ENCODE measurements around the gene PAPSS2.

DNA sequence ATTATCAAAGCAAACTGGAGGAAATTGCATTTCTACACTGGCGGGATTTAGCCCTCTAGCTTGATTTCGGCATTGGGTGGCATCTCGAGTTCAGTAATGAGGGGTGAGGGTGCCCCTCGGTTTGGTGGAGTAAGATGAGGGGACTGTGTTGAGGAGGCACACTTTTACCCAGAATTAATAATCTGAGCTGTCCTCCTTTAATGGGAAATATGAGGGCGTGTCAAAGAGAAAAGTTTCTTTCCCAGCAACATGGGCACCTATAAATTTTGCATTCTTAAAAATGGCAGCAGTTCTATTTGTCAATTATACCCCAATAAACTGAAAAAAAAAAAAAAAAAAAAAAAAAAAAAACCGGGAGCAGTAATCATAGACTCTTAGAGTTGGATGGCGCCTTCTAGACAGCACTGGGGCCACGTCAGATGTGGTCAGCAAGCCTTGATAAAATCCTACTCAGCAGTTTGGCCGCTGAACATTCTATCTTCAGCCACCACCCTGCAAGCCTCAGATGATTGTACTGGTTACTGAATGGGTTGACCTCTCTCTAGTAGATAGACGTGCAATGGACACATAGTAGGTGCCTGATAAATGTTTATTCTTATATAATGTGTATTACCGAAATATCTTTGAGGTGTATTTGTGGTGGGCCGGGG lies 931 bp downstream of the PAPSS2 start:
- TF ChIP-seq, protein P1, sequence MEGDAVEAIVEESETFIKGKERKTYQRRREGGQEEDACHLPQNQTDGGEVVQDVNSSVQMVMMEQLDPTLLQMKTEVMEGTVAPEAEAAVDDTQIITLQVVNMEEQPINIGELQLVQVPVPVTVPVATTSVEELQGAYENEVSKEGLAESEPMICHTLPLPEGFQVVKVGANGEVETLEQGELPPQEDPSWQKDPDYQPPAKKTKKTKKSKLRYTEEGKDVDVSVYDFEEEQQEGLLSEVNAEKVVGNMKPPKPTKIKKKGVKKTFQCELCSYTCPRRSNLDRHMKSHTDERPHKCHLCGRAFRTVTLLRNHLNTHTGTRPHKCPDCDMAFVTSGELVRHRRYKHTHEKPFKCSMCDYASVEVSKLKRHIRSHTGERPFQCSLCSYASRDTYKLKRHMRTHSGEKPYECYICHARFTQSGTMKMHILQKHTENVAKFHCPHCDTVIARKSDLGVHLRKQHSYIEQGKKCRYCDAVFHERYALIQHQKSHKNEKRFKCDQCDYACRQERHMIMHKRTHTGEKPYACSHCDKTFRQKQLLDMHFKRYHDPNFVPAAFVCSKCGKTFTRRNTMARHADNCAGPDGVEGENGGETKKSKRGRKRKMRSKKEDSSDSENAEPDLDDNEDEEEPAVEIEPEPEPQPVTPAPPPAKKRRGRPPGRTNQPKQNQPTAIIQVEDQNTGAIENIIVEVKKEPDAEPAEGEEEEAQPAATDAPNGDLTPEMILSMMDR (IDR thresholded peaks at IDR 0.05; ENCODE audit: low read depth, low read length, missing input control): no peak
- TF ChIP-seq GABPA (IDR thresholded peaks at IDR 0.05 in 1 of 2, conservative IDR thresholded peaks at IDR 0.05 in 1 of 2) (no peak), RXRA (IDR thresholded peaks at IDR 0.05) (no peak), FOXA1 (IDR thresholded peaks at IDR 0.05) (no peak)

Measured in liver (tissue), 3 donors.